HG02588 (cell line): Measurements from ENCODE around the gene LRRC17.

Source experiments
- ATAC-seq: cut with Tn5 transposase; IDR thresholded peaks from one replicate; pipeline ENCODE4 v1.9.1; 2021; ENCODE audit warnings: mild to moderate bottlenecking, moderate library complexity; ENCODE audit not compliant: unreplicated experiment

LRRC17 gene

DNA sequence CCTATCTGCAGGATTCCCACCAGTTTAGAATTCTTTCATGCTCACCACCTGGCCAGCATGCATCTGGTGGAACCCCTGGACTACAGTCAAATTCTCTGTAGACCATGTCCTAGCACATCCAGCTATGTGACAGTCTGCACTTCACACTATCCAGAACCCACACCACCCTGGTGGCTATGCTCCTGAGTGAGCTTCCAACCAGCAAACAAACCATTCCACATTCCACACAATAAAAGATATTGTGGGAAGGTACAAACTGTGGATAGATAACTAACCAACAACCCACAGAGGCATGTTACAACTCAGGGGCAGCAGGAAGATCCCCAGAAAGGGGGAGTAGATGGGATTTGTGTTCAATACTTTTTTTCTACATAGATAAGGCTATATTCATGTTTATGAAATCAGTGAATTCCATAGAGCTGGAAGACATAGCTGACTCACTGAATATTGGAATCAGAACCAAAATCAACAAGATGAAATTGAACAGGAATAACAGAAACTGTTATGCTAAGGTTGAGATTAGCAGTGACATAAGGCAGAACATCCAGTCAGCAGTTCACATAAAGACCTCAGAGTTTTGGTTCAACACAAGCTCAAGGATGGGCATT is 72.5 kb downstream of the LRRC17 start:
- no peak for ATAC-seq

DNA sequence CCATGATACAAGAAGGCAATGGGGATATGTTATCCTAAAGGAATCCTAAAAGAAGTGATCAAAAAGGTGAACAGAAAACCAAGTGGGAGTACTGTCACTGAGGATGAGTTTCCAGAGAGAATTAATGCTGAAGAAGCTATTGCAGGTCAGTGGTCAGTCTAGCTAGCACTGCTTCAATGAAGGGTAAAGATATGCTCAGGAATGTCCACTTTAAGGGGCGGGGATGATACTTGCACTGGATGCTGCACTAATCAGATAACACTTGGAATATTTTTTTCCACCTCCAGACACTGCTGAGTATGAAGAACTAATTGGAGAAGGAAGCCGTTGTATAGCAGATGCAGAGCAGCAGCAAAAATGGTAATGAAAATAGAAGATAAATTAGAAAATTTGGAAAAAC is 75.3 kb downstream of the LRRC17 start:
- no peak for ATAC-seq

DNA sequence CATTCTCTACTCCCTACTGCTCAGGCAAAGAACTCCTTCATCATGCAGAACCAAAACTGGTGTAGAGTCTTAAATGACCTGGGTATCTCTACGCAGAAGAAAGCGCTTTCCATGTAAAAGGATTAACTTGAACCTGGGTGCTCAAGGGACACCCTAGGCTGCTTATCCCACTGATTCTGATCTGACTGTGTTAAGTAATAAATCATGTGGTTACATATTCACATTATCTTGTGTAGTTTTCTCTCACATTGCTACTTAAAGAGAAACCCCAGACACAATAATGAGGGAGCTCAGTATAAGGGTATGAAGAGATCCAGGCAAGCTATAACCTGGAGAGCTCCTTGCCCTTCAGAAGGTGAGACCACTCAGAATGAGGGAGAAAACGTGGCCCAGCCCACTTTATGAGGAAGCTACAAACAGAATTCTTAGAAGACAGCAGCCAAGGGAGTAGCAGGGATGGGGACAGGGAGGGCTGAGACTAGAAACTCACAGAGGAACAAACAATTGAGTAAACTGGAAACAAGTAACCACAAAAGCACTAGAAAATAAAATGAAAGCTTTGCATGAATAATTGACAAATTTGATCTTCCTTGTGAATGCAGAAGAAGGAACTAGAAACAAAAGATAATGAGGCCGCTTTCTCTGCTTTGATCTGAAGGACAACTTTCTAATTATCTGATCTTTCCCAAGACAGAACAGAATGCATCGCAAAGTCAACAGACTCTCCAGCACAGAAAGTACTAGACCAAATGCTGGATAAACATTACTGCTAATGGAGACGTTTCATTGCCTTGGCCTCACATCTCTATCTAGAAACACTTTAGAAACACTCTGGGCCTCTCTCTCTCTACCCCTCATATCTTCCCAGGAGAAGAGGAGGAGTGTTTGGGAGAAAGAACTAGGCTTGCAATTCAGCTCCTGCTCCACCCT is 76.1 kb downstream of the LRRC17 start:
- no peak for ATAC-seq

DNA sequence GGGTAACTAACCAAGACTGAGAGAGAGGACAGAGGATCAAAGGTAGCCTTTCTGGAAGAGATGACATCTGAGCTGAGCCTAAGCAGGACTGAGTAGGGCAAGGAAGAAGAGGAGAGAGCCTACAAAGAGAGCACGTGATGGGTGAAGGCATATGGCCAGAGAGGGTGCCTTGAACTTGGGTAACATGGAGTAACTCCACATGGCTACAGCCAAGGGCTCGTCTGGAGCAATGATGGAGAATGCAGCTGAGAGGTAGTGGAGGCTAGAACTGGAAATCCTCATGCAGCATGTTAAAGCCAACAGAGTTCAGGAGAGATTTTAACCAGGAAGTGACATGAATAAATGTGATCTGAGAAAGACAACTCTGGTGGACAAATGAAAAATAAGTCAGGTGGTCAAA is 77.8 kb downstream of the LRRC17 start:
- no peak for ATAC-seq

DNA sequence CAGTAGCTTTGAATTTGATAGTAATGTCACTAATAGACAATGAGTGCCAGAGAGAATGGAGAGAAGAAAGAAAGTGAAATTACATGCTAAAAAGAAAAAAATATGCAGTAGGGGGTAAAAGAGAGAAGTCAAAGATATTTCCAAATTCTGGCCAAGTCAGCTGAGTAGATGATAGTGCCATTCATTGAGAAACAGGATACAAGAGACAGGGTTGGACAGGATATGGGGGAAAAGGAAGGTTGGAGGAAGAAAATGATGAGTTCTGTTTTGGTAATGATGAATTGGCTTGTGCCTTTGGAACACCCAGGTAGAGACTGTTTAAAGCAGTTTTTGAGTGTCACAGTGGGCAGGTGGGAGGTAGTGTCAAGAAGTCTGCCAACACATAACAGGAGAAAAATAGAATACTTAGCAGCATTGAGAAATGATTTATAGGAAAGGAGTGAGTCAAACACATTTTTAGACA is 78.3 kb downstream of the LRRC17 start:
- no peak for ATAC-seq

DNA sequence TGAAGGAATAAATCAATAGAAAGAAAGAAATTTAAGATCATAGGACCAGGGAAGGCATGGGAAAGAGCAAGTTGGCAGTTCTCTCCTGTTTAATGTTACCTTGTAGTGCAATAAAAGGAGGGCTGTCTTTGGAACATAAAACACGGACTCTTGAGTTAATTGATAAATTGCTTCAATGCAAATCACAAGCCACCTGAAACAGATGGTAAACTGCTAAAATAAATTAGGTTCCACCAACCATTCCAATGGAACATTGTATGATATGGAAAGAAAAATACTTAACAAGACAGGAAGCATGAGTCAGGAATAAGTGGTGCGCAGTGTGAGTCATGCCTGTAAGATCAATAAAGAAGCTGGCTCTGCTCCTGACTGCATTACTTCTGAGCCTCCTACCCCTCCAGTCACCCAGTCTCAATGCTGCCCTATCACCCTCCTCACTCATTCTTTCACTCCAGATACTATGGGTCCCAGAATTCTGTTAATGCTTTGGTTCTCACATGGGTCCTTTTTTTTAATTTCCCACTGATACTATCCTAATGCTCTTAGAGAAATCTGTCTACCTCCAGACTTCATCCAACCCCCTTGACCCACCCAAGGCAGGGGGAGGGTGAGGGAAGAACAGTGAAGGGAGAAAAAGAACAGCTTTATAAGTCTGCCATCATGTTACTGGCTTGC is 78.9 kb downstream of the LRRC17 start:
- ATAC-seq, result no peak

DNA sequence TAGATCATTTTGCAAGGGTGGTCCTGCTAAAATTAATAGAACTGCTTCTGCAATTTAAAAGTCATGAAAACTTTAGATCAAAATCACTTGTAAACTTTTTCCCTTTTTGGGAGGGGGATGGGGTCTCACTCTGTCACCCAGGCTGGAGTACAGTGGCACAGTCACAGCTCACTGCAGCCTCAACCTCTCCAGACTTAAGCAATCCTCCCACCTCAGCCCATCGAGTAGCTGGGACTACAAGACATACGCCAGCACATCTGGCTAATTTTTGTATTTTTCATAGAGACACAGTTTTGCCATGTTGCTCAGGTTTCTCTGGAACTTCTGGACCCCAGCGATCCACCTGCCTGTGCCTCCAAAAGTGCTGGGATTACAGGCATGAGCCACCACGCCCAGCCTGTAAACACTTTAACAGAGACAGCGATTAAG is 79.7 kb downstream of the LRRC17 start:
- ATAC-seq, result no peak

DNA sequence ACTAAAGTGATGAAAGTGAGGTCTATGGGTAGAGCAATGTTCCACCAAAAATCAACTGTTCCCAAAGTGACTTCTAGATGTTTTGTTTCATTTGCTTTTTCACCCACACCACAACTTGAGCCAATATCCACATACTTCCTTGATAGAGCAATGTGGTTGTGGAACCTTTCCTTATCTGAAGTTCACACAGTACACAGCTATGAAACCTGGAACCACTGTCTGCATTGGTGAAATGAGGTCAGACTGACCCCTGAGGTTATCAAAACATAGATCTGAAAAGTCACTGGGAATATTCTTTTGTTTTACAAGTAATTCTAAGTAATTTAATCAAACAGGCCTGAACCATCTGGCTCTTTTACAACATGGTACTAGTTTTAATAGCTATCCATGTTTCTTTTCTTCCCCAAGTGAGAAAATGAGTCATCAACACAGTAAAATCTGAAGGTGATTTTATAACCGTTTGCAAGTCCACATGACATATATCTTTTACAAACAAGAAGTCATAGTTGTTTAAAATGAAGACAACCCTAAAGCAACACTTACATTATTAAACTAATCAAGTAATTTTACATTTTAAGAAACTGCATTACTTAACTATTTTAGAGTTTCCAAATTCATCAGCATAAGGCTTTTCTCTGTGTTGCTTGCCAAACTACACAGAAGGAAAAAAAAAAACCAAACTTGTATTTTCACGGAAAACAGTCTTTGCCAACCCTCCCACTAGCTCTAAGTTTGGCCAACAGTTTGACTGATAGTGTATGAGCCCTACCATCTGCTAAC is 80.3 kb downstream of the LRRC17 start:
- no peak for ATAC-seq

DNA sequence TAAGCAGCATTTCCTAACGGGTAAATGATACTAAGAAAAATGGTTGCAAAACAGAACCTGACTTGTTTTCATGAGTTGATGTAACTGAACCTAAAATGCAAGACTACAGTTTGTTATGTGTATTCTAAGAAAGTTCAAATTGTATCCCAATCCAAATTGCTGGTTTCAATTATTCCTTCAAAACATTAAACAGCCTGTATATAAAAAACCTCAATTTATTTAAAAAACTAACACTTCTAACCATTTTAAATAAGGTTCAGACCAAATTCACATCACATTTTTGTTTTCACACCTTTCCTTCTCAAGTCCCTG is 80.9 kb downstream of the LRRC17 start:
- ATAC-seq, result no peak

DNA sequence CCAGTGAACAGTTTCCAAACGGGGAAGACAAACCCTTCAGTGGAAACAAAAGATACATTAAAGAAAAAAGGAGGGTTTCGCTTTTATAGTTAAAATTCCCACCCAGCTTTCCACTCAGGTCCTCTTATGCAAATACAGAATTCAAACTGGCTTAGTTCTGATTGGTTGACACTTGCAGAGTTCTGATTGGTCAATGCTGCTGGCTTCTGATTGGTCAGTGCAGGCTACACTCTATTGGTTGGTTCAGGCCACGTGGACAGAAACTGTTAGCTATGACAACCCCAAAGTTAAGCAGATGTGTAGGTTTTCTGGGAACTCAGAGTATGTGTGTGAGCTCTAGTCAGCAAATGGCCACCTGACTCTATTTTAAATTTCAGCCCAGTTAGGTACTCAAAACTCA is 81.8 kb downstream of the LRRC17 start:
- no peak for ATAC-seq
